Measurements from ENCODE around the gene SLC4A8. TPM values are rescaled to one million over a fixed set of nuclear protein-coding genes. Genes with fewer than 3 reads are reported as not detected.

Gene SLC4A8
- polyA plus RNA-seq, 1 experiment: 6.6 TPM

- DNase-seq (ENCODE audit: low read depth, low spot score): no peak
- ChIA-PET POLR2A (no interaction called here), CTCF (interaction anchor here (1.2 to 1.7 kb wide), 2 partner anchors 12 to 96 kb away, joined by 3 to 8 read pairs; partner anchors contain the start of gene SLC4A8)
- H3K27me3 ChIP-seq (ENCODE audit: control insufficient read depth, insufficient read depth, low read length): no peaks in the 10 kb centered on the region
- TF ChIP-seq CTCF (IDR thresholded peaks at IDR 0.05; ENCODE audit: low read depth, low read length): no peak; the same call in 1 of the 2 replicates
- H3K27ac ChIP-seq (ENCODE audit: low read depth, low read length): no peak overlapping the region
- H3K4me3 ChIP-seq (ENCODE audit: low read depth, low read length): no peak overlapping the region
- H3K9me3 ChIP-seq (ENCODE audit: control insufficient read depth, insufficient read depth, low read length): no peaks in the 10 kb centered on the region
These were observed 96.1 kb downstream of the SLC4A8 start for GRCh38 chr12:51520576-51521325.

GRCh38 chr12:51521554-51522276 is 97.1 kb downstream of the SLC4A8 start:
- POLR2A ChIA-PET: interaction anchor here (0.5 kb wide), 1 partner anchor 364 kb away, joined by 3 read pairs; no protein-coding TSS in a partner anchor
- CTCF ChIA-PET: interaction anchor here (0.6 to 1.2 kb wide), 4 partner anchors 10 to 299 kb away, joined by 3 to 4 read pairs (median 4); partner anchors contain the start of gene SLC4A8
- Histone ChIP-seq H3K27ac (ENCODE audit: low read depth, low read length) (no peak overlapping the region), H3K4me3 (ENCODE audit: low read depth, low read length) (no peak overlapping the region), H3K27me3 (ENCODE audit: control insufficient read depth, insufficient read depth, low read length) (no peaks in the 10 kb centered on the region), H3K9me3 (ENCODE audit: control insufficient read depth, insufficient read depth, low read length) (no peaks in the 10 kb centered on the region)
- DNase-seq (ENCODE audit: low read depth, low spot score): no peak
- TF ChIP-seq CTCF (IDR thresholded peaks at IDR 0.05; ENCODE audit: low read depth, low read length): peak; percentile 16

GRCh38 chr12:51522696-51523095 is 98.1 kb downstream of the SLC4A8 start:
- H3K27ac ChIP-seq (ENCODE audit: low read depth, low read length): no peak overlapping the region
- no peaks in the 10 kb centered on the region for H3K9me3 ChIP-seq (ENCODE audit: control insufficient read depth, insufficient read depth, low read length)
- TF ChIP-seq CTCF (IDR thresholded peaks at IDR 0.05; ENCODE audit: low read depth, low read length): no peak
- POLR2A ChIA-PET: no interaction called here
- CTCF ChIA-PET: interaction anchor here (1.1 to 2.2 kb wide), 2 partner anchors 9 to 11 kb away, joined by 4 to 14 read pairs; no protein-coding TSS in a partner anchor
- no peak for DNase-seq (ENCODE audit: low read depth, low spot score)
- H3K27me3 ChIP-seq (ENCODE audit: control insufficient read depth, insufficient read depth, low read length): no peaks in the 10 kb centered on the region
- no peak overlapping the region for H3K4me3 ChIP-seq (ENCODE audit: low read depth, low read length)

GRCh38 chr12:51524386-51524901 is 99.8 kb downstream of the SLC4A8 start:
- no peak for DNase-seq (ENCODE audit: low read depth, low spot score)
- CTCF ChIA-PET: interaction anchor here (2.2 kb wide), 1 partner anchor 7 kb away, joined by 14 read pairs; no protein-coding TSS in a partner anchor
- TF ChIP-seq CTCF (IDR thresholded peaks at IDR 0.05; ENCODE audit: low read depth, low read length): no peak

More at GRCh38 chr12:51524386-51524901, 99.8 kb downstream of the SLC4A8 start:
- Histone ChIP-seq H3K4me3 (ENCODE audit: low read depth, low read length) (no peak overlapping the region), H3K27ac (ENCODE audit: low read depth, low read length) (no peak overlapping the region), H3K9me3 (ENCODE audit: control insufficient read depth, insufficient read depth, low read length) (no peaks in the 10 kb centered on the region), H3K27me3 (ENCODE audit: control insufficient read depth, insufficient read depth, low read length) (no peaks in the 10 kb centered on the region)
- POLR2A ChIA-PET: no interaction called here
